Body of pancreas (tissue), 4 donors: ENCODE data around the gene EIF3K.

ENCODE experiments used
- CTCF ChIP-seq, 7 experiments: fragments of 450-650 bp in 4 of 7; fragments of 200-600 bp in 3 of 7; sonication (generic) in 3 of 7; IDR thresholded peaks; one replicate each; pipeline ENCODE4 v1.5.1; 2016 to 2019; ENCODE audit warnings: antibody characterized with exemption in 7 of 7
- POLR2A ChIP-seq, 3 donors: fragments of 450-650 bp; IDR thresholded peaks; one replicate each; pipeline ENCODE4 v1.6.1; 2016; ENCODE audit warnings: antibody characterized with exemption in 3 of 3, mild to moderate bottlenecking in 2 of 3

- TF ChIP-seq POLR2A (IDR thresholded peaks at IDR 0.05) (no peak), CTCF (IDR thresholded peaks at IDR 0.05) (no peak)
Measured at GRCh38 chr19:38626401-38626800, 7.4 kb downstream of the EIF3K start.
